ENCODE measurements around the gene NDEL1. TPM values are rescaled to one million over a fixed set of nuclear protein-coding genes. Genes with fewer than 3 reads are reported as not detected.

Gene NDEL1
- total and polyA plus RNA-seq, 4 donors: 15.3 to 52.3 (median 35.4) TPM

DNA sequence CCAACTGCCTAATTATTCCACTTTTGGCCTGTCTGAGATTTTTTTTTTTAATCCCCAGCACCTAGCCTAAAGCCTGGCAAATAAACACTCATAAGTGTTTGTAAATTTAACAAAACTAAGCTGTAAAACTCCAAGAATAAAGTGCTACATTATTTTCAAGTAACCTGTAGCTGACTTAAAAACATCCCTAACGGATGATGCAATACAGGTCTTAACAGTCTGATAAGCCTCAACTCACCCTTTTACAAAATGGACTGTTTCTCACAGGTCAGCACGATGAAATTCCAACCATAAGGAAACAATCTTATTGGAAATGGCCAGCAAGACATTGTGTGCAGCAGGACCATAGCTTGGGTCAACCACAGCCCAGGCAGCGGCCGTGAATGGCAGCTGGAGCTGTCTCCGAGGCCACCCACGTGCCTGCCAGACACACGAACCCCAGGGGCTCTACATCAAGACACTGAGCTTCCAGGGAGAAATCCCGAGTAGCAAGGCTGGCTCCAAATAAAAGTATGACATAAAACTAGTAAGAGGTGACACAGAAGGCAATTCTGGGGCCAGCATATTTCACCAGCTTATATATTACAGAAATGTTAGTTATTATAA lies 58.9 kb downstream of the NDEL1 start:
- H3K9me3 ChIP-seq (ENCODE audit: control insufficient read depth in 4 of 4, low read length in 3 of 4): no peaks in the 10 kb centered on the region
- no peak overlapping the region for H3K27ac ChIP-seq (ENCODE audit: low read depth in 1 of 2, low read length in 2 of 2)
- H3K36me3 ChIP-seq (ENCODE audit: control insufficient read depth in 4 of 4, insufficient read depth in 3 of 4, low read depth in 1 of 4, low read length in 3 of 4): peaks cover 3 to 53% (median 22%) of the 10 kb centered on the region in 4 donors
- WGBS: 88% methylated on average over 8 of the region's 8 CpGs
- H3K4me1 ChIP-seq (ENCODE audit: control insufficient read depth in 4 of 4, insufficient read depth in 4 of 4, low read length in 3 of 4): no peaks in the 10 kb centered on the region
- TF ChIP-seq NR2F2 (IDR thresholded peaks at IDR 0.05): no peak
- DNase-seq (ENCODE audit: low spot score): no peak
- no peak overlapping the region for H3K9ac ChIP-seq (ENCODE audit: low read depth in 1 of 2, low read length in 2 of 2)
- H3K4me3 ChIP-seq (ENCODE audit: low read depth in 1 of 3, low read length in 3 of 3): no peak overlapping the region
- H3K27me3 ChIP-seq (ENCODE audit: control insufficient read depth in 4 of 4, insufficient read depth in 4 of 4, low read length in 3 of 4): no peaks in the 10 kb centered on the region

DNA sequence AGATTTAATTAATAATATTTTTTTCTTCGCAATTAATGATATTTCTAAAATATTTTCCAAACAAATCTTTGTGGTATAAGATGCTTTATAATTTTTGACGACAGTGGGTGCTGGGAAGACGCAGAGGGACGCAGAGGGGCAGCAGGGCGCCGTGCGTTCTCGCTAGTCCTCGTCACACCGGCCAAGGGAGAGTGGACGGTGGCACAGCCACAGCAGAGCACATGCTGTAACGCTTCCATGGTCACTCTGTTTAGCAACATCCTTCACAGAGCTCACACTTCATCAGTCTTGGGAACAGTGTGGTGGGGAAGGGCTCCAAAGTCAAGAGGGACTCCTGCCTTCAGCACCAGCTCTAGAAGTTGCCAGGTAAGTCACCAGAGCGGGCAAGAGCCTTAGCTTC lies 60.4 kb downstream of the NDEL1 start:
- Histone ChIP-seq H3K9ac (ENCODE audit: low read depth in 1 of 2, low read length in 2 of 2) (no peak overlapping the region), H3K4me1 (ENCODE audit: control insufficient read depth in 4 of 4, insufficient read depth in 4 of 4, low read length in 3 of 4) (no peaks in the 10 kb centered on the region), H3K36me3 (ENCODE audit: control insufficient read depth in 4 of 4, insufficient read depth in 3 of 4, low read depth in 1 of 4, low read length in 3 of 4) (peaks cover 7 to 56% (median 24%) of the 10 kb centered on the region in 4 donors), H3K9me3 (ENCODE audit: control insufficient read depth in 4 of 4, low read length in 3 of 4) (no peaks in the 10 kb centered on the region), H3K27me3 (ENCODE audit: control insufficient read depth in 4 of 4, insufficient read depth in 4 of 4, low read length in 3 of 4) (no peaks in the 10 kb centered on the region), H3K4me3 (ENCODE audit: low read depth in 1 of 3, low read length in 3 of 3) (no peak overlapping the region), H3K27ac (ENCODE audit: low read depth in 1 of 2, low read length in 2 of 2) (no peak overlapping the region)
- TF ChIP-seq NR2F2 (IDR thresholded peaks at IDR 0.05) (no peak), EGR1 (IDR thresholded peaks at IDR 0.05; ENCODE audit: low read depth in 2 of 2) (no peak), YY1 (IDR thresholded peaks at IDR 0.05) (no peak), RAD21 (IDR thresholded peaks at IDR 0.05) (no peak), FOXA1 (IDR thresholded peaks at IDR 0.05) (no peak), GABPA (IDR thresholded peaks at IDR 0.05 in 1 of 2, conservative IDR thresholded peaks at IDR 0.05 in 1 of 2) (no peak), JUND (IDR thresholded peaks at IDR 0.05) (no peak), HNF4G (IDR thresholded peaks at IDR 0.05) (no peak)
- TF ChIP-seq, protein P1, sequence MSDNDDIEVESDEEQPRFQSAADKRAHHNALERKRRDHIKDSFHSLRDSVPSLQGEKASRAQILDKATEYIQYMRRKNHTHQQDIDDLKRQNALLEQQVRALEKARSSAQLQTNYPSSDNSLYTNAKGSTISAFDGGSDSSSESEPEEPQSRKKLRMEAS (IDR thresholded peaks at IDR 0.05): no peak
- TF ChIP-seq, protein P2, sequence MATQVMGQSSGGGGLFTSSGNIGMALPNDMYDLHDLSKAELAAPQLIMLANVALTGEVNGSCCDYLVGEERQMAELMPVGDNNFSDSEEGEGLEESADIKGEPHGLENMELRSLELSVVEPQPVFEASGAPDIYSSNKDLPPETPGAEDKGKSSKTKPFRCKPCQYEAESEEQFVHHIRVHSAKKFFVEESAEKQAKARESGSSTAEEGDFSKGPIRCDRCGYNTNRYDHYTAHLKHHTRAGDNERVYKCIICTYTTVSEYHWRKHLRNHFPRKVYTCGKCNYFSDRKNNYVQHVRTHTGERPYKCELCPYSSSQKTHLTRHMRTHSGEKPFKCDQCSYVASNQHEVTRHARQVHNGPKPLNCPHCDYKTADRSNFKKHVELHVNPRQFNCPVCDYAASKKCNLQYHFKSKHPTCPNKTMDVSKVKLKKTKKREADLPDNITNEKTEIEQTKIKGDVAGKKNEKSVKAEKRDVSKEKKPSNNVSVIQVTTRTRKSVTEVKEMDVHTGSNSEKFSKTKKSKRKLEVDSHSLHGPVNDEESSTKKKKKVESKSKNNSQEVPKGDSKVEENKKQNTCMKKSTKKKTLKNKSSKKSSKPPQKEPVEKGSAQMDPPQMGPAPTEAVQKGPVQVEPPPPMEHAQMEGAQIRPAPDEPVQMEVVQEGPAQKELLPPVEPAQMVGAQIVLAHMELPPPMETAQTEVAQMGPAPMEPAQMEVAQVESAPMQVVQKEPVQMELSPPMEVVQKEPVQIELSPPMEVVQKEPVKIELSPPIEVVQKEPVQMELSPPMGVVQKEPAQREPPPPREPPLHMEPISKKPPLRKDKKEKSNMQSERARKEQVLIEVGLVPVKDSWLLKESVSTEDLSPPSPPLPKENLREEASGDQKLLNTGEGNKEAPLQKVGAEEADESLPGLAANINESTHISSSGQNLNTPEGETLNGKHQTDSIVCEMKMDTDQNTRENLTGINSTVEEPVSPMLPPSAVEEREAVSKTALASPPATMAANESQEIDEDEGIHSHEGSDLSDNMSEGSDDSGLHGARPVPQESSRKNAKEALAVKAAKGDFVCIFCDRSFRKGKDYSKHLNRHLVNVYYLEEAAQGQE (IDR thresholded peaks at IDR 0.05): no peak
- TF ChIP-seq, protein P3, sequence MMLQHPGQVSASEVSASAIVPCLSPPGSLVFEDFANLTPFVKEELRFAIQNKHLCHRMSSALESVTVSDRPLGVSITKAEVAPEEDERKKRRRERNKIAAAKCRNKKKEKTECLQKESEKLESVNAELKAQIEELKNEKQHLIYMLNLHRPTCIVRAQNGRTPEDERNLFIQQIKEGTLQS (IDR thresholded peaks at IDR 0.05): no peak
- WGBS: 90% methylated on average over 13 of the region's 13 CpGs
- DNase-seq (ENCODE audit: low spot score): no peak

DNA sequence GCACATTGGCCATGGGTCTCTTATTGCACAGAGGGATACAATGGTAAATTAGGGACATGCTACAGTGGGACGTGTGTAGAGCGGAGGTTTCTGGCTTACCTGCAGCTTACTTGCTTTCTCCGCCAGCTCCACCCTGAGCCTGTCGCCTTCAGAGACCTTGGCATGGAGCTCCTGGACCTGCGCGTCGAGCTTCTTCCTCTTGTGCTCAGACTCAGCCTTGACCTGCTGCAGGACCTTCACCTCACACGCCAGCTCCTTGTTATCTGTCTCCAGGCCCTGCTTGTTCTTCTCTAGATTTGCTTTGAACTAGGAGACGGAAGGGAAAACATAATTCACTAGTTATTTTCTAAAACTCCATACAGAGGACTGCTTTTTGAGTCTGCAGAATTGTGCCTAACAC lies 63.5 kb downstream of the NDEL1 start:
- no peak for DNase-seq (ENCODE audit: low spot score)
- 88% methylated on average over 9 of the region's 9 CpGs for WGBS
- H3K36me3 ChIP-seq (ENCODE audit: control insufficient read depth in 4 of 4, insufficient read depth in 3 of 4, low read depth in 1 of 4, low read length in 3 of 4): peaks cover 2 to 42% (median 21%) of the 10 kb centered on the region in 4 donors

More for the DNA sequence above, 63.5 kb downstream of the NDEL1 start:
- no peak overlapping the region for H3K4me3 ChIP-seq (ENCODE audit: low read depth in 1 of 3, low read length in 3 of 3)
- no peaks in the 10 kb centered on the region for H3K9me3 ChIP-seq (ENCODE audit: control insufficient read depth in 4 of 4, low read length in 3 of 4)
- H3K9ac ChIP-seq (ENCODE audit: low read depth in 1 of 2, low read length in 2 of 2): no peak overlapping the region
- no peaks in the 10 kb centered on the region for H3K27me3 ChIP-seq (ENCODE audit: control insufficient read depth in 4 of 4, insufficient read depth in 4 of 4, low read length in 3 of 4)
- no peak overlapping the region for H3K27ac ChIP-seq (ENCODE audit: low read depth in 1 of 2, low read length in 2 of 2)
- no peak for TF ChIP-seq FOXA1 (IDR thresholded peaks at IDR 0.05)
- no peak for TF ChIP-seq HNF4A (conservative IDR thresholded peaks at IDR 0.05)
- TF ChIP-seq JUND (IDR thresholded peaks at IDR 0.05): no peak
- TF ChIP-seq YY1 (IDR thresholded peaks at IDR 0.05): no peak
- TF ChIP-seq, protein P4, sequence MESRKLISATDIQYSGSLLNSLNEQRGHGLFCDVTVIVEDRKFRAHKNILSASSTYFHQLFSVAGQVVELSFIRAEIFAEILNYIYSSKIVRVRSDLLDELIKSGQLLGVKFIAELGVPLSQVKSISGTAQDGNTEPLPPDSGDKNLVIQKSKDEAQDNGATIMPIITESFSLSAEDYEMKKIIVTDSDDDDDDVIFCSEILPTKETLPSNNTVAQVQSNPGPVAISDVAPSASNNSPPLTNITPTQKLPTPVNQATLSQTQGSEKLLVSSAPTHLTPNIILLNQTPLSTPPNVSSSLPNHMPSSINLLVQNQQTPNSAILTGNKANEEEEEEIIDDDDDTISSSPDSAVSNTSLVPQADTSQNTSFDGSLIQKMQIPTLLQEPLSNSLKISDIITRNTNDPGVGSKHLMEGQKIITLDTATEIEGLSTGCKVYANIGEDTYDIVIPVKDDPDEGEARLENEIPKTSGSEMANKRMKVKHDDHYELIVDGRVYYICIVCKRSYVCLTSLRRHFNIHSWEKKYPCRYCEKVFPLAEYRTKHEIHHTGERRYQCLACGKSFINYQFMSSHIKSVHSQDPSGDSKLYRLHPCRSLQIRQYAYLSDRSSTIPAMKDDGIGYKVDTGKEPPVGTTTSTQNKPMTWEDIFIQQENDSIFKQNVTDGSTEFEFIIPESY (IDR thresholded peaks at IDR 0.05): no peak
- no peak for TF ChIP-seq RAD21 (IDR thresholded peaks at IDR 0.05)
- TF ChIP-seq EGR1 (IDR thresholded peaks at IDR 0.05; ENCODE audit: low read depth in 2 of 2): no peak
- TF ChIP-seq GABPA (IDR thresholded peaks at IDR 0.05 in 1 of 2, conservative IDR thresholded peaks at IDR 0.05 in 1 of 2): no peak
- no peaks in the 10 kb centered on the region for H3K4me1 ChIP-seq (ENCODE audit: control insufficient read depth in 4 of 4, insufficient read depth in 4 of 4, low read length in 3 of 4)
